Measurements from ENCODE around the gene MAPKAP1.
A peak's percentile ranks its signal among the peaks of the same experiment; 100 is the strongest.

- TF ChIP-seq CTCF (IDR thresholded peaks at IDR 0.05) (no peak), POLR2AphosphoS5 (IDR thresholded peaks at IDR 0.05) (peak; percentile 27)
These were observed 38.0 kb upstream of the MAPKAP1 start for GRCh38 chr9:125745018-125745417.

All from gastroesophageal sphincter (tissue), 3 donors.